H7 (cell line): ENCODE results near the gene TCTN2. TPM values are rescaled to one million over a fixed set of nuclear protein-coding genes. Genes with fewer than 3 reads are reported as not detected.

Experiments
- DNase-seq: peaks from one replicate; pipeline ENCODE4 v3.0.0; 2012
- H3K27me3 ChIP-seq: 2 replicates; pipeline ENCODE4 v1.6.0; 2011; ENCODE audit warnings: mild to moderate bottlenecking, low read length; ENCODE audit not compliant: control insufficient read depth, insufficient read depth
- H3K36me3 ChIP-seq: replicated peaks from 2 replicates; pipeline ENCODE4 v1.5.1; 2011; ENCODE audit warnings: low read length; ENCODE audit not compliant: control insufficient read depth, insufficient read depth
- H3K4me3 ChIP-seq: 2 replicates; pipeline ENCODE4 v1.5.1; 2011; ENCODE audit warnings: low read depth, mild to moderate bottlenecking, control low read depth, low read length, moderate library complexity; ENCODE audit not compliant: insufficient read depth
- total RNA-seq: library from RNA; depleted of rRNA; stranded (reverse); fragments of >200 nt; shearing (Covaris generic); gene quantifications from 2 replicates; pipeline ENCODE4 v1.2.3, GENCODE V29; 2014

Gene TCTN2
- total RNA-seq, 1 experiment from 2014 or later, result 7.8 TPM

DNA sequence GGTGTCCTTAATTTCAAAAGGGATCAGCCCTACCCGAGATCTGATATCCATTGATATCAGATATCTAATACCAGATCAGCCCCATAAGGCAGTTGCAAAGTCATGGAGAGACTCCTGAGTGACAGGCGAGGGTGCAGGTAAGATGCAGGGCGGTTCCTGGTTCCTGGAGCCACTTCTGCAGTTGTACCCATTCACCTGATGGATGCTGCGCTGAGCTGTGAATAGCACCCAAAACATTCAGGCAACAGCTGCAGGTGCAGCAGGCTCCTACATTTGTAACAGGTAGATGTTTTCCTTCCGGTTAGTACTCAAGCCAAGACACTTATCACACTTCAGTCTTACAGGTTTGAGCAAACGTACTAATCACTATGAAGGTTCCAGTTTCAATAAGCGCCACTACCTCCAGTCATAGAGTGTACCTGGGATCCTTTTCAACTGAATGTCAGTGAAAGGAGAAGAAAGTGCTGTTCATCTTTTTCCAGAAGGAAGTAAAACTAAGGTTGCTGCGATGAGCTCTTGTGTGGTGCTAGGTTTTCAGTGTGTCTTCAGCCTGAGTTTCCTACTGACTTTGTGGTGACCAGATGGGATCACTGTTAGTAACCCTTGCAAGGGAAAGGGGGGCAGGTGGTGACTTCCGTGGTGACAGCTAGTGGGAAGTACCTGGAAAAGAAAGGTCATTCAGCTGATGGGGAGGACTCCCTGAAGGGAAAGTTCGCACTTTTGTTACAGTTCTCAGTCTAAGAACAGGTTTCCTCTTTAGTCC is 43.1 kb downstream of the TCTN2 start:
- no peak overlapping the region for H3K4me3 ChIP-seq
- no peak for DNase-seq
- H3K36me3 ChIP-seq, result peaks cover 1% of the 10 kb centered on the region; the same call in 1 of the 2 replicates
- no peaks in the 10 kb centered on the region for H3K27me3 ChIP-seq

DNA sequence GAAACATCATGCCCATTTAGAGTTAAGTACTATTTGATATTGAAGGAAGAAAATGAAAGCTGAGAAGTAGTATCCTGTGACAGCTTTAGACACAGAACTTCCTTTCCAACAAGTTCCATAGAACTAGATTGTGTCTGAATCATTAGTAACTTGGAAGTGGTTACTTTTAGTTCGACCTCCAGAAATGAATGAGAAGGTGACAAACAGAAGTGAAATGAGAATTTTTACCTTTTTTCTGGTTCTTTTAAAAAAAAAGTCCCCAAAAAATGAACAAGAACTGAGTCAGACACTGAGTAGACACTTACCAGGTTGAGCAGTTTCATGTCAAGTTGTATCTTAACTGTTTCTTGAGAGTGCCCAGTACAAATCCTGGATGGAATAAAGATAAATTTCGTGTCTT is 44.3 kb downstream of the TCTN2 start:
- no peak for DNase-seq
- Histone ChIP-seq H3K27me3 (no peaks in the 10 kb centered on the region), H3K4me3 (no peak overlapping the region), H3K36me3 (peaks cover 1% of the 10 kb centered on the region)

DNA sequence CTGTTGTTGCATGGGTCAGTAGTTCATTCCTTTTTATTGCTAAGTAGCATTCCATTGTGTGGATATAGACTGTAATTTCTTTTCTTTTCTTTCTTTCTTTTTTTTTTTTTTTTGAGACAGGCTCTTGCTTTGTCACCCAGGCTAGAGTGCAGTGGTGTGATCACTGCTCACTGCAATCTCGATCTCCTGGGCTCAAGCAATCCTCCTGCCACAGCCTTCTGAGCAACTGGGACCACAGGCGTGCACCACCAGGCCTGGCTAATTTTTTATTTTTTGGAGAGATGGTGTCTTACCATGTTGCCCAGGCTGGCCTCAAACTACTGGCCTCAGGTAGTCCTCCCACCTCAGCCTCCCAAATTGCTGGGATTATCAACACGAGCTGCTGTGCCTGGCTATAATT is 46.4 kb downstream of the TCTN2 start:
- H3K4me3 ChIP-seq, result no peak overlapping the region
- H3K36me3 ChIP-seq, result peaks cover 9% of the 10 kb centered on the region
- no peak for DNase-seq
- H3K27me3 ChIP-seq, result no peaks in the 10 kb centered on the region

DNA sequence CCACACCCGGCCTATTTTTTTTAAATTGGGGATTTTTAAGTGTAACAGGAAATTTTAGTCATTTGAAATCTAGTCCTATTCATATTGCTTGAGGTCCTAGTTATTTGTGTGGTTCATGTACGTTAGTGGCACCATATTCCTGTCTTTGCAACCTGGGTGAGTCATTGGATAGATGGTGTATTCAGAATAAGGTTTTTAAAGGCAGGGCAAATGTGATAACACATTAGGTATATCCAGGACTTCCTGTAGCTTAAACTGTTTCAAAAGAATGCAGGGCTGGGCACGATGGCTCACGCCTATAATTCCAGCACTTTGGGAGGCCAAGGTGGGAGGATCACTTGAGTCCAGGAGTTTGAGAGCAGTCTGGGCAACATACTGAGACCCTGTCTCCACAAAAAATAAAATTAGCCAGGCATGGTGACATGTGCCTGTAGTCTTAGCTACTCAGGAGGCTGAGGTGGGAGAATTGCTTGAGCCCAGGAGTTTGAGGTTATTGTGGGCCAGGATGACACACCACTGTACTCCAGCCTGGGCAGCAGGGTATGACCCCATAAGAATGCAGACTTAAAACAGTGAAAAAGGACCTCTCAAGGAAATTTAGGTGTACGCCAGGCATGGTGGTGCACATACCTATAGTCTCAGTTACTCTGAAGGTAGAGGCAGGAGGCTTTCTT is 49.4 kb downstream of the TCTN2 start:
- H3K36me3 ChIP-seq, result peaks cover 12% of the 10 kb centered on the region
- no peaks in the 10 kb centered on the region for H3K27me3 ChIP-seq
- H3K4me3 ChIP-seq, result no peak overlapping the region
- DNase-seq, result no peak

DNA sequence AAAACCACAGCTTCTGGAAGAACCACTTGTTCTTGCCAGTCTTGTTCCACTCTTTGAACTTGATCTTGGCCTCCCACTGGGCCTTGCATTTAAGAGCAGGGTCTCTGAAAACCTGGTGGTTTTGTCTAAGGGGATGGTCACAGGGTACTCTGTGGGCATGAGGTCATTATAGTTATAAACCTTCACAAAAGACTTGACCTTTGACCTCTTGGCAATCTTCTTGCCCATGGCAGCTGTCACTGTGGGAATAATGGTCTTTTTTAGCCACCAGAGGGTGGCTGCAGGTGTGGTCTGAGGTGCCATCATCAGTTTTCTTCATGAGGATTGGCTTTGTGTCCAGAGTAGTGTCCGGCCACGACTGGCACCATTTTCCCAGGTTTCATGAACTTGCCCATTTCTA is 50.3 kb downstream of the TCTN2 start:
- Histone ChIP-seq H3K27me3 (no peaks in the 10 kb centered on the region), H3K36me3 (peaks cover 16% of the 10 kb centered on the region)
- DNase-seq, result no peak

DNA sequence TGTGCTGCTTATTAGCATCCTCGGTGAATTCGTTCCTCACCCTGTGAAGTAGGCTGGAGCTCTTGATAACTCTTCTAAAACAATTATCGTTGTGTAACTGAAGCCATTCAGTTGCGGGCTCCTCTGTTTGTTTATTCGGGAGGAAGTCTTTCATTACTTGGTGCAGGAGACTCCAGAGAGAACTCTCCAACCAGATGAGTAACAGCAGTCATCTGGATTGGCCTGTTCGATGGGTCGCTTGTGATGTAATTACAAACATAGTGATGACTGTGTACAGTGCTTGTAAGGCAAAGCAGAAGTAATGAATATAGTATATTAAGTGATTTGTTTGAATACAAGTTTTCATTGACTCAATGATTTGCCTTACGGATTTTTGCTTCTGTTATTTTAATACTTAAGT is 52.1 kb downstream of the TCTN2 start:
- no peak for DNase-seq
- Histone ChIP-seq H3K27me3 (no peaks in the 10 kb centered on the region), H3K4me3 (no peak overlapping the region), H3K36me3 (peaks cover 24% of the 10 kb centered on the region)

More for the DNA sequence above, 50.3 kb downstream of the TCTN2 start:
- H3K4me3 ChIP-seq, result no peak overlapping the region

DNA sequence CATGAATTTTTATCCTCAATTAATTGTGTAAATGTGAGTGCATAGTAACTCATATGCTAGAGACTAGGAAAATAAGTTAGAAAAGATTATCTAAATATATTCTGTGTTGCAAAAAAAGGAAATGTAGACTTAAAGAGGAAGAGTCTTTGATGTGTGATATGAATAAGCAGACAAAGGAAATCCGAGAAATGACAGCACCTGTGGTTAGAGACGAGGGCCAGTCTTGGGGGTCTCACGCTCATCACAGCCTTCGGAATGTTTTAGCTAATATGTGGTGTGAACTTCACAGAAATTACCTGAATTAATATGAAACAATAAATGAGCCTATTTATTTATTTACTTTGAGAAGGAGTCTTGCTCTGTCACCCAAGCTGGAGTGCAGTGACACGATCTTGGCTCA is 52.9 kb downstream of the TCTN2 start:
- H3K27me3 ChIP-seq, result no peaks in the 10 kb centered on the region
- no peak overlapping the region for H3K4me3 ChIP-seq
- H3K36me3 ChIP-seq, result peaks cover 29% of the 10 kb centered on the region
- no peak for DNase-seq

DNA sequence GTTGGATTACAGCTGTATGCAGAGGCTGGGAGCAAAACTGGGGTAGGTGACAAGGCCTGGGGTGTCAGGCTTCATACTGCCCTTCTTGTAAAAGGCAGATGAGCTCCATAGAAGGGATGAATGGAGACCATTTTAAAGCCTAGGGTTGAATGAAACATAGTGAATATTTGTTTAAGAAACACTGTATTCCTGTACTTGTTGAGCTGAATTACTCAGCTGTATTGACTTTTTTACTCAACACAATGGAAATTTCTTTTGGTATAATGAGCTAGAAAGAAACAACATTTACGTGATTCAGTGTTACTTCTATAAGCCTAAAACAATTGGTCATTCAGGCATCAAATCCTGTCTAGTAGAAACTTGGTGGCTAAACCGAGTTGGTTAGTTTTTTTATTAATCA is 55.3 kb downstream of the TCTN2 start:
- Histone ChIP-seq H3K36me3 (peaks cover 31% of the 10 kb centered on the region), H3K4me3 (no peak overlapping the region), H3K27me3 (no peaks in the 10 kb centered on the region)
- DNase-seq, result no peak

DNA sequence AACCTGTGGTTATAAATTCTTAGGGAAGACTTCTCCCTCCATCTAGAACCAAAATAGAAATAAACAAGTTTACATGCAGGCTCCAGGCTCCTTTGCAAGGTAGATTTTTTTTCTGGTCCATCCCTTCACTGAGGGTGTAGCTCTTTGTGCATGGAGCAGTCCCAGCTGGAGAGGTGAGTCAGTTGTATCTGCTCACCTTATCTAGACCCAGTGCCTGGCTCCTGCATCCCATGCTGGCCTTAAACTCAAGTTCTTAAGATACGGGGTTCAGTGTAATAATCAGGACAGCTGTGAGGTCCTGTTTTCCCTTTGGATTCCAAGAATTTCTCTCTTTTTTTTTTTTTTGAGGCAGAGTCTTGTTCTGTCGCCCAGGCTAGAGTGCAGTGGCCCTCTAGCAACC is 56.0 kb downstream of the TCTN2 start:
- DNase-seq, result no peak
- H3K36me3 ChIP-seq, result peaks cover 29% of the 10 kb centered on the region
- H3K27me3 ChIP-seq, result no peaks in the 10 kb centered on the region
- no peak overlapping the region for H3K4me3 ChIP-seq

DNA sequence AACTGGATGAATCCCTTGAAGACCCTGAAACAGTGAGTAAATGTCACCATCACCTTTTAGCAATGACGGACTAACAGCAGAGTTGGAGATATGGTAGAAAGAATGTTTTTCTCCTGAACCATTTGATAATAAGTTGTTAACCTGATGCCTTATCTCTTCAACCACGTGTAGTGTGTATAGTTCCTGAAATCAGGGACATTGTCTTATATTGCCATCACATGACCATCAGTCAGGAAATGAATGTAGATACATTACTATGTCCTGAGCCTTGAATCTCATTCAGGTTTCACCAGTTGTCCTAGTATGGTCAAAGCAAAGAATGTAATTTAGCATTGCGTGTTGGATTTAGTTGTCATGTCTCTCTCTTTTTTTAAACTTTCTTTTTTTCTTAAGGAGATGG is 57.0 kb downstream of the TCTN2 start:
- no peak overlapping the region for H3K4me3 ChIP-seq
- no peak for DNase-seq
- peaks cover 30% of the 10 kb centered on the region for H3K36me3 ChIP-seq

DNA sequence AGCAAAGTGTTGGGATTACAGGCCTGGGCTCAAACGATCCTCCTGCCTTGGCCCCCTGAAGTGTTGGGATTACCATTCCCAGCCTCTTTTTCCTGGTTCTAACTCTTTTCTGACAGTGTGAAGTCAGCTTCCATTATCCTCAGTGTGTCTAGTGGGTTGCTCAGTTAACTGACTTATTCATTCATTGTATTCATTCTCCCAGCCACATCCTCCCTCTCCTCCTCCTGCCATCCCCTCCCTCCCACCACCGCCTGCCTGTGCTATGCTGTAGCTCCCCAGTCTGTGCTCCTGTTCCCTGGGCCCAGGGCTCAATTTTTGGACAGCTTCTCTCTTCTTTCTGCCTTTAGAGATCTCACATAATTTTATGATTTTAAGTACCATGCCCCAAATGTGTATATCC is 60.7 kb downstream of the TCTN2 start:
- Histone ChIP-seq H3K36me3 (peaks cover 40% of the 10 kb centered on the region), H3K27me3 (no peaks in the 10 kb centered on the region), H3K4me3 (no peak overlapping the region)
- no peak for DNase-seq

More for the DNA sequence above, 57.0 kb downstream of the TCTN2 start:
- no peaks in the 10 kb centered on the region for H3K27me3 ChIP-seq

DNA sequence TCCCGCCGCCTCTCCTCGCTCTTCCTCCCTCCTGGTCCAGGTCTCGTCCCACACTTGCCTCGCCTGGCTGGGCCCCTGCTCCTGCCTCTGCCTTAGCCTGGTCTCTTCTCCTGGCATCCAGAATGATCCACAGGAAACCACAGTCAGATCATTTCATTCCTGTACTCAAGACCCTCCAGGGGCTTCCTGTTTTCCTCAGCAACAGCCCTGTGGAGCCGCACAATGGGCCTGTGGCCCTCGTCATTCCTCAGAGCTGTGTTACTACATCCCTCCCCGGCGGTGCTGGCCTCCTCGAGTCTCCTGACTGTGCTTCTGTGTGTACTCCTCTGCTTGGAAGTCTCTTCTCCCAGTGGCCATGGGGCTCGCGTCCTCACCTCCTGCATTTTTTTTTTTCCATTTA is 61.3 kb downstream of the TCTN2 start:
- peaks cover 43% of the 10 kb centered on the region for H3K36me3 ChIP-seq
- no peaks in the 10 kb centered on the region for H3K27me3 ChIP-seq
- DNase-seq, result no peak
- no peak overlapping the region for H3K4me3 ChIP-seq

DNA sequence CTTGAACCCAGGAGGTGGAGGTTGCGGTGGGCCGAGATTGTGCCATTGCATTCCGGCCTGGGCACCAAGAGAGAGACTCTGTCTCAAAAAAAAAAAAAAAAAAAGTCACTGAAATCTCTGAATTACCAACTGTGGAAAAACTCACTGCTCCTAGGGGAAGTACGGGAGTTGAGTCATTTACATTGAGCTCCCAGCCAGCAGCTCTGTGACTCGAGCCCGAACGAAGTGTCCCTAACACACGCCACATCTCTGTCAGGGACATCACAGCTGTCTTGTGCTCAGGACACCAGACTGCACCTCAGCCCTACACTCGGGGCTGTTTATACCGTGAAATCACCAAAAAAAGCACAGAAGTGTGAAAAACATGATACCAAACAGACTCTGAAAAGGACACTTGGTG is 62.3 kb downstream of the TCTN2 start:
- H3K27me3 ChIP-seq, result no peaks in the 10 kb centered on the region
- no peak overlapping the region for H3K4me3 ChIP-seq
- H3K36me3 ChIP-seq, result peaks cover 39% of the 10 kb centered on the region
- no peak for DNase-seq

DNA sequence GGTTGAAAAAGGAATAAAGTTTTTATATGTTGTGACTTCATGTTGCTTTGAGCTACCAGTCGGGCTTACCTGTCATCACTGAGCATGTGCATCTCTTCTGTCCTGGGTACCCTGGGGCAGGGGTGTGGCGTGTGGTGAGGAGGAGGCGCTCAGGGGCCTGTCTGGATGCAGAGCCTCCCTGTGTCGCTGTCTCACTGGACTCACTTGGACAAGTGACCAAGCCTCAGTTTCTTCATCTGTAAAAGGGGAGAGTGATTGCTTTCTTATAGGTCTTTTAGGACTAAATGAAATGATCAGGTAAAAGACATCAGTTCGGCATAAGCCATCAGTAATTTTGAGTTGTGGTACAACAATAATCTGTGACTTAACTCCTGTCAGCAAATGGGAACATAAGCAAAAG is 63.4 kb downstream of the TCTN2 start:
- no peaks in the 10 kb centered on the region for H3K27me3 ChIP-seq

DNA sequence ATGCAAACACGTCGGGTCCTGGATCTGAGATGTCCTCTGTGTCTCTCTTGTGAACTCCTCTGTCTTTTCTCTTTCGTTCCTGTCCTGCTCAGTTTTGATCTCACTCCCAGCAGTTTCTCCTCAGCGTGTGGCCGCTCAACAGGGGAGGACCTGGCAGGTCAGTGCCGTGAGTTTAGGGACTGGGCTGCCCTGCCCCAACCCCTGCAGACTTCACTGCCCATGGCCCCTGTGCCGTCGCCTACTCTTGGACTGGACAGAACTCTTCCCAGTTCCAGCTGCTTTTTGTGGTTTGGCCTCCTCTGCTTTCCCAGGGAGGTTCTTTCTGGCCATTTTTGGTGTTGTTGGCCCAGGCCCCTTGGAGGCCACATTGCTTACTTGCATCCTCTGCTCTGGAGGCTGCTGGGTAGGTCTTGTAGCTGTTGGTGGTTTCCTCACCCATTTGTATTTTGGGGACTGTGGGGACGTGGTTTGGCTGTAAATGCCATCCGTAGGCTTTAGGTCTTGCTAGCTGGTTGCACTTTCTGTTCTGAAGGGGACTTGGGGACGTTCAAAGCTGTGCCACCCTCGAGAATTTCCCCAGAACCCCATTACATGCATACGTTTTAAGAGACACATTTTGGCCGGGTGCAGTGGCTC is 71.1 kb downstream of the TCTN2 start:
- no peak for DNase-seq
- Histone ChIP-seq H3K36me3 (peaks cover 27% of the 10 kb centered on the region), H3K4me3 (no peak overlapping the region), H3K27me3 (no peaks in the 10 kb centered on the region)

More for the DNA sequence above, 63.4 kb downstream of the TCTN2 start:
- Histone ChIP-seq H3K36me3 (peaks cover 37% of the 10 kb centered on the region), H3K4me3 (no peak overlapping the region)
- DNase-seq, result no peak
